Liver (tissue), 9 donors: ENCODE data around the gene GSE1. TPM values are rescaled to one million over a fixed set of nuclear protein-coding genes. Genes with fewer than 3 reads are reported as not detected.

Experiments
- DNase-seq: peaks from one replicate; pipeline ENCODE4 v3.0.0-alpha.2; 2017; ENCODE audit warnings: low spot score
- H3K27ac ChIP-seq, 2 donors: one replicate each; pipeline ENCODE4 v1.7.0; 2013; ENCODE audit warnings: inconsistent platforms in 2 of 2, low read length in 2 of 2, control low read depth in 1 of 2, low read depth in 1 of 2, mild to moderate bottlenecking in 1 of 2
- H3K27me3 ChIP-seq, 4 donors: one replicate each; pipeline versions ENCODE4 v1.6.1 to v1.7.0; 2013; ENCODE audit warnings: low read length in 3 of 4, inconsistent platforms in 1 of 4, mild to moderate bottlenecking in 1 of 4, moderate library complexity in 1 of 4; ENCODE audit not compliant: control insufficient read depth in 4 of 4, insufficient read depth in 4 of 4
- H3K36me3 ChIP-seq, 4 donors: one replicate each; pipeline versions ENCODE4 v1.6.1 to v1.7.0; 2013; ENCODE audit warnings: low read length in 3 of 4, mild to moderate bottlenecking in 3 of 4, low read depth in 1 of 4, moderate library complexity in 1 of 4; ENCODE audit not compliant: control insufficient read depth in 4 of 4, insufficient read depth in 3 of 4
- H3K4me1 ChIP-seq, 4 donors: one replicate each; pipeline versions ENCODE4 v1.6.1 to v1.7.0; 2013; ENCODE audit warnings: low read length in 3 of 4, mild to moderate bottlenecking in 3 of 4, moderate library complexity in 1 of 4; ENCODE audit not compliant: control insufficient read depth in 4 of 4, insufficient read depth in 4 of 4
- H3K4me3 ChIP-seq, 3 donors: one replicate each; pipeline versions ENCODE4 v1.6.1 to v1.7.0; 2013; ENCODE audit warnings: low read length in 3 of 3, control low read depth in 1 of 3, low read depth in 1 of 3, mild to moderate bottlenecking in 1 of 3
- H3K9ac ChIP-seq, 2 donors: one replicate each; pipeline ENCODE4 v1.7.0; 2013; ENCODE audit warnings: low read length in 2 of 2, mild to moderate bottlenecking in 2 of 2, moderate library complexity in 2 of 2, control low read depth in 1 of 2, low read depth in 1 of 2
- H3K9me3 ChIP-seq, 4 donors: one replicate each; pipeline versions ENCODE4 v1.6.1 to v1.7.0; 2013; ENCODE audit warnings: low read length in 3 of 4; ENCODE audit not compliant: control insufficient read depth in 4 of 4
- CTCF ChIP-seq: fragments of 150-350 bp; IDR thresholded peaks from 2 replicates; pipeline ENCODE4 v1.5.1; 2017; ENCODE audit warnings: improper control_type of control experiment, low read depth, low read length; ENCODE audit not compliant: missing input control
- EGR1 ChIP-seq, 2 donors: IDR thresholded peaks; 2 replicates each; pipeline ENCODE4 v1.6.1; 2016 to 2018; ENCODE audit warnings: antibody characterized with exemption in 2 of 2, low read depth in 2 of 2
- FOXA1 ChIP-seq: IDR thresholded peaks from 2 replicates; pipeline ENCODE4 v1.6.1; 2016; ENCODE audit warnings: antibody characterized with exemption
- FOXA2 ChIP-seq: IDR thresholded peaks from 2 replicates; pipeline ENCODE4 v1.6.1; 2016; ENCODE audit warnings: antibody characterized with exemption
- GABPA ChIP-seq, 2 donors: IDR thresholded peaks in 1 of 2; conservative IDR thresholded peaks in 1 of 2; 2 replicates each; pipeline ENCODE4 v1.6.1; 2016; ENCODE audit warnings: antibody characterized with exemption in 2 of 2, mild to moderate bottlenecking in 1 of 2, moderate library complexity in 1 of 2
- HNF4A ChIP-seq, 2 donors: conservative IDR thresholded peaks; 2 replicates each; pipeline ENCODE4 v1.6.1; 2016; ENCODE audit warnings: antibody characterized with exemption in 2 of 2, mild to moderate bottlenecking in 2 of 2
- HNF4G ChIP-seq: IDR thresholded peaks from 2 replicates; pipeline ENCODE4 v1.6.1; 2016; ENCODE audit warnings: antibody characterized with exemption
- JUND ChIP-seq, 2 donors: IDR thresholded peaks; 2 replicates each; pipeline ENCODE4 v1.6.1; 2016; ENCODE audit warnings: antibody characterized with exemption in 2 of 2
- MAX ChIP-seq: IDR thresholded peaks from 2 replicates; pipeline ENCODE4 v1.6.1; 2016; ENCODE audit warnings: antibody characterized with exemption
- NR2F2 ChIP-seq: IDR thresholded peaks from 2 replicates; pipeline ENCODE4 v1.6.1; 2016; ENCODE audit warnings: antibody characterized with exemption
- RAD21 ChIP-seq, 2 donors: IDR thresholded peaks; 2 replicates each; pipeline ENCODE4 v1.6.1; 2016; ENCODE audit warnings: antibody characterized with exemption in 2 of 2, mild to moderate bottlenecking in 2 of 2
- REST ChIP-seq: IDR thresholded peaks from 2 replicates; pipeline ENCODE4 v1.6.1; 2016; ENCODE audit warnings: antibody characterized with exemption, mild to moderate bottlenecking
- RXRA ChIP-seq, 2 donors: IDR thresholded peaks; 2 replicates each; pipeline ENCODE4 v1.6.1; 2017 to 2018; ENCODE audit warnings: antibody characterized with exemption in 2 of 2, mild to moderate bottlenecking in 1 of 2
- SP1 ChIP-seq: IDR thresholded peaks from 2 replicates; pipeline ENCODE4 v1.6.1; 2018; ENCODE audit warnings: antibody characterized with exemption, mild to moderate bottlenecking
- TAF1 ChIP-seq: conservative IDR thresholded peaks from 2 replicates; pipeline ENCODE4 v1.6.1; 2016; ENCODE audit warnings: antibody characterized with exemption, mild to moderate bottlenecking
- ZBTB33 ChIP-seq: IDR thresholded peaks from 2 replicates; pipeline ENCODE4 v1.6.1; 2016; ENCODE audit warnings: antibody characterized with exemption
- WGBS: extraction: QIAGEN DNeasy Blood & Tissue Kit; methylation state at CpG from one replicate; pipeline ENCODE4 v1.1.7; 2013; 5-methylcytosine and 5-hydroxymethylcytosine counted together
- polyA plus RNA-seq, 2 donors: library from polyadenylated mRNA; stranded (reverse) in 1 of 2; unstranded in 1 of 2; fragments of 200-250 nt in 1 of 2; fragments of >200 nt in 1 of 2; fragmentation: Nextera tagmentation in 1 of 2; extraction: Ambion mirVana in 1 of 2; gene quantifications; one replicate each; pipeline versions ENCODE4 v1.2.1 to v1.2.3, GENCODE V29; 2013 to 2015
- total RNA-seq, 2 donors: library from RNA; depleted of rRNA; stranded (reverse); fragments of >200 nt; gene quantifications; one replicate each; pipeline ENCODE4 v1.2.3, GENCODE V29; 2014
- donor health status: healthy.
- donor health status: healthy.
- donor health status: healthy.
- donor health status: healthy.
- donor health status: healthy.

GSE1 gene
- total and polyA plus RNA-seq, 4 donors: 9.9 to 37.7 (median 25.2) TPM

- H3K36me3 ChIP-seq: no peaks in the 10 kb centered on the region
- no peaks in the 10 kb centered on the region for H3K9me3 ChIP-seq
- WGBS: 67% methylated on average over 20 of the region's 20 CpGs
- TF ChIP-seq NR2F2 (no peak), MAX (no peak), FOXA1 (no peak), ZBTB33 (no peak), FOXA2 (no peak), EGR1 (IDR thresholded peaks at IDR 0.05; ENCODE audit: low read depth in 2 of 2) (no peak), RXRA (IDR thresholded peaks at IDR 0.05) (no peak), REST (no peak), RAD21 (IDR thresholded peaks at IDR 0.05) (no peak), CTCF (no peak), JUND (IDR thresholded peaks at IDR 0.05) (no peak), TAF1 (no peak)
- no peaks in the 10 kb centered on the region for H3K27me3 ChIP-seq
- peaks cover 19 to 84% (median 62%) of the 10 kb centered on the region in 4 donors for H3K4me1 ChIP-seq
- no peak overlapping the region for H3K4me3 ChIP-seq
- no peak overlapping the region for H3K9ac ChIP-seq
- peak overlapping the region; percentile 2 to 61 for H3K27ac ChIP-seq
- DNase-seq: no peak
Observed at GRCh38 chr16:85569615-85570212, 43.4 kb upstream of the GSE1 start.

- 35% methylated on average over 13 of the region's 13 CpGs for WGBS
- Histone ChIP-seq H3K9ac (no peak overlapping the region), H3K9me3 (no peaks in the 10 kb centered on the region), H3K36me3 (no peaks in the 10 kb centered on the region), H3K27ac (peak overlapping the region; percentile 2 to 61), H3K27me3 (no peaks in the 10 kb centered on the region), H3K4me3 (no peak overlapping the region), H3K4me1 (peaks cover 23 to 86% (median 64%) of the 10 kb centered on the region in 4 donors)
- no peak for DNase-seq
- TF ChIP-seq JUND (IDR thresholded peaks at IDR 0.05) (no peak), TAF1 (no peak), SP1 (no peak), HNF4A (conservative IDR thresholded peaks at IDR 0.05) (no peak), REST (no peak), CTCF (no peak), HNF4G (no peak), GABPA (IDR thresholded peaks at IDR 0.05 in 1 of 2, conservative IDR thresholded peaks at IDR 0.05 in 1 of 2) (no peak)
Observed at GRCh38 chr16:85570213-85570734, 42.8 kb upstream of the GSE1 start.
